ENCODE measurements around the gene ACOT12.

DNA sequence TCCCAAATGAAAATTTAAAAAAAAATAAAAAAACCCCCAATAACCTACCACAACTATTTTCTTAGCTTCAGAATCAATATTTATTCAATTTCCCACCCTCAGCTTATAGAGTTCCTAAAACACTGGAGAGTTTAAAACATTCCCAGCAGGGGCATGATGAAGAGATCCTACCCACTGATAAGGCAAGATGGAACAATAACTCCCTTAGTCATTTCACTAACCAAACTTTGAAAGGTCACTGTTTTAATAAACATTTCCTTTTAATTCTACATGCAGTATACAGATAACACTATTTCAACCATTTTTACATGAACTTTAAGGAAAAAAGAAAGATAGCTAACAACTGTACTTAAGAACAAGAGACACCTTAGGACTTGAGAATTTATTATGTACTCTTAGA, 34.9 kb upstream of the ACOT12 start:
- TF ChIP-seq XRCC5 (optimal IDR thresholded peaks at IDR 0.05; ENCODE audit: low read length), result no peak
- TF ChIP-seq ZNF558 (CRISPR knock-in tag; IDR thresholded peaks at IDR 0.05; ENCODE audit: borderline replicate concordance), result no peak
- TF ChIP-seq PBX2 (CRISPR knock-in tag; IDR thresholded peaks at IDR 0.05), result no peak
- TF ChIP-seq ZNF317 (CRISPR knock-in tag; IDR thresholded peaks at IDR 0.05), result no peak
- TF ChIP-seq ELK4 (CRISPR knock-in tag; IDR thresholded peaks at IDR 0.05; ENCODE audit: borderline replicate concordance), result no peak
- TF ChIP-seq ZNF710 (CRISPR knock-in tag; IDR thresholded peaks at IDR 0.05; ENCODE audit: borderline replicate concordance), result no peak
- no peak for TF ChIP-seq ZNF737 (CRISPR knock-in tag; IDR thresholded peaks at IDR 0.05; ENCODE audit: borderline replicate concordance)
- TF ChIP-seq MXI1 (IDR thresholded peaks at IDR 0.05; ENCODE audit: borderline replicate concordance, low read depth, low read length), result no peak
- no peak for TF ChIP-seq SP2 (CRISPR knock-in tag; IDR thresholded peaks at IDR 0.05)
